HG02885 (cell line): ENCODE results near the gene FOXA2.
"Not testable (repeated sequence)": the region's sequence is repeated elsewhere in the genome, so short reads cannot be mapped to it uniquely, and the experiment has no call there.

Source experiments
- ATAC-seq: cut with Tn5 transposase; IDR thresholded peaks from one replicate; pipeline ENCODE4 v1.9.1; 2021; ENCODE audit warnings: mild to moderate bottlenecking; ENCODE audit not compliant: unreplicated experiment, poor library complexity

FOXA2 gene

GRCh38 chr20:22584522-22584921 lies at the start of gene FOXA2:
TSS of gene FOXA2 (minus strand) at chr20:22584572. CDS start at chr20:22584278, 294 bp downstream.
- no peak for ATAC-seq

- no peak for ATAC-seq
Measured at GRCh38 chr20:22630701-22631100, 46.3 kb upstream of the FOXA2 start.

- no peak for ATAC-seq
Measured at GRCh38 chr20:22629927-22630326, 45.6 kb upstream of the FOXA2 start.

- ATAC-seq, result no peak
Measured at GRCh38 chr20:22629447-22629846, 45.1 kb upstream of the FOXA2 start.

- ATAC-seq, result no peak
Measured at GRCh38 chr20:22626496-22626895, 42.1 kb upstream of the FOXA2 start.

- ATAC-seq, result no peak
Measured at GRCh38 chr20:22623211-22623610, 38.8 kb upstream of the FOXA2 start.

GRCh38 chr20:22620342-22620741 lies 36.0 kb upstream of the FOXA2 start:
- ATAC-seq, result no peak

- ATAC-seq, result no peak
Measured at GRCh38 chr20:22619806-22620205, 35.4 kb upstream of the FOXA2 start.

- no peak for ATAC-seq
Measured at GRCh38 chr20:22619272-22619671, 34.9 kb upstream of the FOXA2 start.

- no peak for ATAC-seq
Measured at GRCh38 chr20:22617160-22617559, 32.8 kb upstream of the FOXA2 start.

GRCh38 chr20:22616551-22616950 lies 32.2 kb upstream of the FOXA2 start:
- ATAC-seq, result no peak

- ATAC-seq, result no peak
Measured at GRCh38 chr20:22615425-22615824, 31.1 kb upstream of the FOXA2 start.

- no peak for ATAC-seq
Measured at GRCh38 chr20:22611636-22612035, 27.3 kb upstream of the FOXA2 start.

GRCh38 chr20:22607695-22608094 lies 23.3 kb upstream of the FOXA2 start:
- ATAC-seq, result no peak

GRCh38 chr20:22604815-22605214 lies 20.4 kb upstream of the FOXA2 start:
- no peak for ATAC-seq

GRCh38 chr20:22601361-22602141 lies 17.2 kb upstream of the FOXA2 start:
- no peak for ATAC-seq

- not testable (repeated sequence) for ATAC-seq
Measured at GRCh38 chr20:22599258-22599657, 14.9 kb upstream of the FOXA2 start.

GRCh38 chr20:22597303-22597702 lies 12.9 kb upstream of the FOXA2 start:
- no peak for ATAC-seq

GRCh38 chr20:22590662-22591061 lies 6.3 kb upstream of the FOXA2 start:
- ATAC-seq, result no peak

GRCh38 chr20:22586645-22587310 lies 2.4 kb upstream of the FOXA2 start:
- ATAC-seq, result no peak

GRCh38 chr20:22585786-22586493 lies 1.6 kb upstream of the FOXA2 start:
- ATAC-seq, result no peak
